ENCODE results near the gene FIGLA. TPM values are rescaled to one million over a fixed set of nuclear protein-coding genes. Genes with fewer than 3 reads are reported as not detected.
A peak's percentile ranks its signal among the peaks of the same experiment; 100 is the strongest.

The FIGLA gene
- total and polyA plus RNA-seq, 2 of the 8 experiments (the other 6 are each of a cell fraction or from before 2014, with no cell fraction given): not detected

DNA sequence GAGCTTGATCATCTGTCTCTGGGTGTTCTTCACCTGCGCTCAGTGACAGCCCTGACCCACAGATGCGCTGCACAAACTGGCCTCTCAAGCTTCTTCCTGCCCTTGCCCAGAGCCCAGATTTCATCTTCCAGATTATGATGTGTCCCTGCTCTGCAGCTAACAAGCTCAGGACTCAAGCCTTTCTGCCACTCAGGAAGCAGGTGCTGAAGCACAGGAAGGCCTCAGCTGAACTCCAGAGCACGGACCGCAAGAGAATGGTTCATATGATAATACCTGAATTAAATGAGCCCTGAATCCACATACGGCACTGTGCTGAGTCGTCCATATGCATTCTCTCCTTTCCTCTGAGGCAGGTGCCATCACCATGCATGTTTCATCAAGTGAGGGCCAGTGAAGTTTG lies 41.4 kb upstream of the FIGLA start:
- Histone ChIP-seq H3K18ac (ENCODE audit: extremely low read depth, low read length) (no peak overlapping the region), H2BK12ac (ENCODE audit: low read depth, low read length) (no peak overlapping the region), H2BK5ac (ENCODE audit: low read depth, low read length) (no peak overlapping the region), H3K56ac (replicated peaks; ENCODE audit: insufficient read length, low read depth, low read length) (no peak overlapping the region), H3K9ac (replicated peaks in 1 of 4; ENCODE audit: extremely low read depth in 1 of 4, low read depth in 3 of 4, low read length in 3 of 4) (no peak overlapping the region), H3K23ac (ENCODE audit: insufficient read length) (no peak overlapping the region), H3K27ac (ENCODE audit: low read depth, low read length) (no peak overlapping the region), H2AK5ac (ENCODE audit: low read depth, low read length) (no peak overlapping the region), H4K91ac (replicated peaks; ENCODE audit: insufficient read length, low read length) (no peak overlapping the region), H4K5ac (ENCODE audit: insufficient read length, low read depth, low read length) (no peak overlapping the region), H3K4me3 (ENCODE audit: extremely low read depth in 1 of 4, insufficient read depth in 2 of 4, low read depth in 3 of 4, low read length in 4 of 4) (no peak overlapping the region), H3K4me2 (ENCODE audit: insufficient read depth in 1 of 2, low read depth in 2 of 2, low read length in 2 of 2) (no peak overlapping the region), H4K8ac (ENCODE audit: extremely low read depth, insufficient read depth, low read length) (no peak overlapping the region), H3K79me1 (ENCODE audit: low read depth, low read length) (no peaks in the 10 kb centered on the region), H3K27me3 (replicated peaks in 1 of 4; ENCODE audit: control insufficient read depth in 3 of 4, extremely low read depth in 1 of 4, insufficient read depth in 3 of 4, low read length in 3 of 4) (peaks cover 0 to 2% (median under 1%) of the 10 kb centered on the region in 4 experiments; a peak in 2 of 7 replicates), H3K23me2 (ENCODE audit: low read depth, low read length) (no peaks in the 10 kb centered on the region), H2BK20ac (ENCODE audit: low read length) (no peak overlapping the region), H3K4ac (replicated peaks; ENCODE audit: insufficient read length, low read depth, low read length) (no peak overlapping the region), H3K79me2 (ENCODE audit: control insufficient read depth in 1 of 2, insufficient read depth in 2 of 2, low read length in 2 of 2) (no peaks in the 10 kb centered on the region), H4K20me1 (replicated peaks in 1 of 2; ENCODE audit: control insufficient read depth in 1 of 2, insufficient read depth in 2 of 2, low read length in 2 of 2) (no peaks in the 10 kb centered on the region), H2BK15ac (ENCODE audit: low read length) (no peak overlapping the region), H2AFZ (ENCODE audit: low read length) (no peak overlapping the region), H3K14ac (ENCODE audit: insufficient read length) (no peak overlapping the region), H2BK120ac (replicated peaks; ENCODE audit: low read depth, low read length) (no peak overlapping the region), H3K36me3 (ENCODE audit: control insufficient read depth in 2 of 4, insufficient read depth in 4 of 4, low read length in 3 of 4) (no peaks in the 10 kb centered on the region), H3K4me1 (replicated peaks in 1 of 4; ENCODE audit: control insufficient read depth in 3 of 4, insufficient read depth in 4 of 4, low read length in 3 of 4) (peaks cover 0 to 5% (median 2%) of the 10 kb centered on the region in 4 experiments; a peak in 4 of 7 replicates), H3K9me3 (ENCODE audit: insufficient read depth in 2 of 2, low read depth in 1 of 2, low read length in 1 of 2) (no peaks in the 10 kb centered on the region)
- no peak for TF ChIP-seq HDAC2 (IDR thresholded peaks at IDR 0.05; ENCODE audit: borderline replicate concordance in 1 of 2, low read depth in 2 of 2, low read length in 2 of 2)
- CTCF ChIA-PET (ENCODE audit: partially characterized antibody): interaction anchor here (0.8 to 1.2 kb wide), 4 partner anchors 32 to 124 kb away, joined by 3 read pairs; no protein-coding TSS in a partner anchor
- FAIRE-seq (no peak), DNase-seq (ENCODE audit: low read depth in 1 of 2, low spot score in 2 of 2) (peak in 1 of 2 experiments; percentile 35)
- 90% methylated on average over 6 of the region's 6 CpGs; no CpG with 5 or more reads in 1 of the 2 experiments for WGBS, 2 experiments (ENCODE audit: extremely low coverage in 1 of 2, insufficient coverage in 1 of 2, insufficient read length in 1 of 2, insufficient replicate concordance in 2 of 2, low coverage in 1 of 2, low lambda C conversion rate in 2 of 2, missing lambda C conversion rate in 1 of 2)
- POLR2A ChIA-PET (ENCODE audit: partially characterized antibody): no interaction called here
